ENCODE measurements around the gene PDIA6.

Gene PDIA6

GRCh38 chr2:10764896-10765295 is 47.7 kb downstream of the PDIA6 start:
- DNase-seq (ENCODE audit: low read depth in 4 of 4, low spot score in 1 of 4) = no peak

GRCh38 chr2:10764096-10764785 is 48.3 kb downstream of the PDIA6 start:
- DNase-seq (ENCODE audit: low read depth in 4 of 4, low spot score in 1 of 4) = no peak

DNA sequence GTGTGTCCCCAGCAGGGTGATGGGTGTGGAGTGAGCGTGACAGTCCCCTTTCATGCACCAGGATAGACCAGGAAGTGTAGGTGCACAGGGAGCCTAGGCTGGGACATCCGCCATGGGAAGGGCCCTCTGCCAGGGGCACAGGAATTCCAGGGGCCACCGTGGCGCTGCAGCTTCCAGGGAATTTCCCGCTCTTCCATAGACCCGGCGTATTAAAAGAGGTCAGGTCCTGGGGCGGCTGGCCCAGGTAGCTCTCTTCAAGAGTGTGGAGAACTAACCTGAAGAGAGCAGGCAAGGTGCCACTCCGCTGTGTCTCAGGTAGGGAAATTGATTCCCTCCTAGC is 49.2 kb downstream of the PDIA6 start:
- no peak for DNase-seq (ENCODE audit: low read depth in 4 of 4, low spot score in 1 of 4)

GRCh38 chr2:10762651-10763460 is 49.7 kb downstream of the PDIA6 start:
- no peak for DNase-seq (ENCODE audit: low read depth in 4 of 4, low spot score in 1 of 4)

DNA sequence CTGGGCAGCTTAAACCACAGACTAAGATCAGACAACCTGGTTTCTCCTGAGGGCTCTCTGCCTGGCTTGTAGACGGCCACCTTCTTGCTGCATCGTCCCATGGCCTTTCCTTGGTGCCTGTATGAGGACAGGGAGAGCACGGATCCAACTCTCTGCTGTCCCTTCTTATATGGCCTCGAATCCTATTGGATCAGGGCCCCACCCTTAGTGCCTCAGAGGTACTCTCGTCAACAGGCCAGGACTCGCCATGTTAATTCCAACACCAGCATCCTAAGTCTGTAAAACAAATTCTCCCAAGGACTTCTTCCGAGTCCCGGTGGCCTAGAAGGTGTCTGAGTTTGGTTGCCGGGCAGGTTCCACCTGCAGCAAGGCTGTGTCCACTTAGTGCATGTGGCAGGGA is 51.0 kb downstream of the PDIA6 start:
- no peak for DNase-seq (ENCODE audit: low read depth in 4 of 4, low spot score in 1 of 4)

- no peak for DNase-seq (ENCODE audit: low read depth in 4 of 4, low spot score in 1 of 4)
These were observed 51.6 kb downstream of the PDIA6 start for GRCh38 chr2:10760794-10761504.

- DNase-seq (ENCODE audit: low read depth in 4 of 4, low spot score in 1 of 4) = no peak
These were observed 53.4 kb downstream of the PDIA6 start for GRCh38 chr2:10759151-10759714.

DNA sequence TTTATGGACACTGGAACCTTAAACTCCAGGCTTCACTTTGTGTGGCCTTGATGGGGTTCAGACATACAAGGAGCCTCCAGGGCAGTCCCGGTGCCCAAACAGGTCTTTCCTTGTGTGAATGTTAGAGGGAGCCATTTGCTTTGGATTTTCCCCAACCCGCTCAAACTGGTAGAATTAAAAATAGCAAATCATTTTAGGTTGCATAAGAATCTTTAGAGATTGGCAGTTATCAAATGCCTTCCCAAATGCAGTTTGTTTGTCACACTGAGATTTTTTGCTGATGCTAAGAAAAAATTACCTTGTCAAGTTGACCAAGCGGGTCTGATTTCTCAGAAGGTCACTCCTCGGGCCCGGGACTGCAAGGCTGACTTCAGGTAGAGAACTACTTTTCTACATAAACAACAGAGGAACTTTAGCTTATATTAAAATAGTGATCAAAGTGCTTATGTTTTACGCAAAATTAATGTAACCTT is 54.7 kb downstream of the PDIA6 start:
- no peak for DNase-seq (ENCODE audit: low read depth in 4 of 4, low spot score in 1 of 4)

DNA sequence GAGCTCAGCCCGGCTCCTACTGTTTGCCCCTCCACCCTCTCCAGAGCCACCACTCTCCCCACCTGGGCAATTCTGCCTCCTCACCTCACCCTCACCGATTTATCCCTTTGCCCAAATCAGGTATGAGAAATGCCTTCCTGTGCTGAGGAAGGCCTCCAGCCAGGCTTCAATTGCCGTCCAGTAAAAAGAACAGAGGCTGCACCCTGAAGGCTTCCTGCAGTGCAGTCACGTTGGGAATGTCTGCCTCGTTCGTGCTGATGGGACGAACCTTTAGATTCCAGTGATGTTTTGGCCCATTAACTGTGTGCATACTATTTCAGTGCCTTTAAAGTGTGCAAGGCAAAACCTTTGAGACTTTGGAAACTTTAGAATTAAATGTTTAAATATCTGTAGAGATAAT is 57.0 kb downstream of the PDIA6 start:
- DNase-seq (ENCODE audit: low read depth in 4 of 4, low spot score in 1 of 4) = no peak

GRCh38 chr2:10753876-10754275 is 58.7 kb downstream of the PDIA6 start:
- no peak for DNase-seq (ENCODE audit: low read depth in 4 of 4, low spot score in 1 of 4)

- DNase-seq (ENCODE audit: low read depth in 4 of 4, low spot score in 1 of 4) = no peak
These were observed 59.4 kb downstream of the PDIA6 start for GRCh38 chr2:10753156-10753555.

DNA sequence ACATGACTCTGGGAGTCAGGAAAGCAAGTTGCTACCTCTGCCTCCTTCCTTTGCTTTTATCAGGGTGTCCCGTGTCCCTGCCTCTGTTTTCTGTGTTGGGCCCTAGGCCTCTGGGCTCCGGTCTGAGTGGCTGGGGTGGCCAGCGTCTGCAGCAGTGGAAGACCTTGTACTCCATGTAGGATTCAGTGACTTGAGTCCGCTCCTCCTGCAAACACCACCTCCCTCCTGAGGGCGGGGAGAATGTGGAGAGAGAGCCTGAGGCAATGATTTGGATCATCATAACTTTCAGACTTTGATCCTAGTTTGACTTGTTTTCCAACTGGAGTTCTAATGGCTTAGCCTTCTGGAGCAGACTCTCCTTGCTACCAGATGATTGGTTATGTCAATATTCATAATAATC is 60.3 kb downstream of the PDIA6 start:
- no peak for DNase-seq (ENCODE audit: low read depth in 4 of 4, low spot score in 1 of 4)

DNA sequence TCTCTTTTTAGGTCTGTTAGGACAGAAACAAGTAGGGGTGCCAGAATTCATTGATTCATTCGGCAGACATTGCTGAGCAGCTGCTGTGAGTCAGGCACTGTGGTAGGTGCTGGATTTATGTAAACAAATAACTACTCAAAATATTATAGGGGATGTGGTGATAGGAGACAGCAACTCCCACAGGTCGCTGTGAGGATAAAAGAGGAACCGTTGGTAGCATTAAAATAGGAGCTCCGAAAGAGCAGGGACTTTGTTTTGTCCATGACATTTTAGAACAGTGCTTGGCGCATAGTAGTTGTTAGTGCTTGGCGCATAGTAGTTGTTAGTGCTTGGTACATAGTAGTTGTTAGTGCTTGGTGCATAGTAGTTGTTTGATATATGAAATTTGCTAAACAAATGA is 62.0 kb downstream of the PDIA6 start:
- DNase-seq (ENCODE audit: low read depth in 4 of 4, low spot score in 1 of 4) = no peak

- no peak for DNase-seq (ENCODE audit: low read depth in 4 of 4, low spot score in 1 of 4)
These were observed 69.9 kb downstream of the PDIA6 start for GRCh38 chr2:10742666-10743065.

DNA sequence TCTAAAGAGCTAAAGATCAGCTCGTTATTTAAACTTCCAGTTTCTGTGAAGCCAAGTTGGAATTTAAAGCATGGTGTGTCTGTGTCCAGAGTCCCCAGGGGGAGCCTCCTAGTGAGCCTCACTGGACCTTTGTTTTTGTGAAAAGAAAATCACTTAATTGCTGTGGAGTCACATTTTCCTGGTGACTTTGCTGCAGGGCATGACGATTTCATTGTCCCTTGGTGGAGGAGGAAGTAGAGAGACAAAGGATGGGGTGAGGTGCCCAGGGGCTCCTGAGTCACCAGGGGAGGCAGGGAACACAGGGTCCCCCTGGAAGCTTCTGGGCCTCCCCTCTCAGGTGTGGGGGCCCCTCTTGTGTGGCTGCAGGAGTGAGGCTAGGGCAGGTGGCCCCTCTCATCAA is 71.4 kb downstream of the PDIA6 start:
- no peak for DNase-seq (ENCODE audit: low read depth in 4 of 4, low spot score in 1 of 4)

GRCh38 chr2:10740226-10740625 is 72.4 kb downstream of the PDIA6 start:
- no peak for DNase-seq (ENCODE audit: low read depth in 4 of 4, low spot score in 1 of 4)

DNA sequence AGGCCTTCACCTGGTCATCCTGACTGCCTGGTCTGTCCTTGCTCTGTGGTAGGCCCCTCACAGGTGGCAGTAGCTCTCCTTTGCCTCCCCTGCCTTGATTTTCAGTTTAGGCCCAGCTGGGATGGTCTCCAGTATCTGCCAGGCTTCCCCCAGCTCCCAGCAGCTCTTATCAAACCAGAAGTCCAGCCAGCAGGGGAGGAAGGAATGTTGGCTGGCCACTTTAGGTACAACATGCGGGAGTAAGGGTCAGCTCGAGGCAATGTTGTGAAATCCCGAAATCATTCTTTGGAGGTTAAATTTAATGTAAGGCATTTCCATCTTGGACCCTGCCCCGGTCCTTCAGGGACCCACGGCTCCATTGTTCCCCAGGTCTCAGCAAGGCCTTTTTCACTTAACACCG is 74.4 kb downstream of the PDIA6 start:
- no peak for DNase-seq (ENCODE audit: low read depth in 4 of 4, low spot score in 1 of 4)

- no peak for DNase-seq (ENCODE audit: low read depth in 4 of 4, low spot score in 1 of 4)
These were observed 78.6 kb downstream of the PDIA6 start for GRCh38 chr2:10733980-10734379.

- no peak for DNase-seq (ENCODE audit: low read depth in 4 of 4, low spot score in 1 of 4)
These were observed 79.0 kb downstream of the PDIA6 start for GRCh38 chr2:10733566-10733925.
